WTC11 (cell line): ENCODE data around the gene IL2RG. TPM values are rescaled to one million over a fixed set of nuclear protein-coding genes. Genes with fewer than 3 reads are reported as not detected.

Experiments used
- ATAC-seq: fragments of 200-7000 bp; cut with Tn5 transposase; 2 replicates; pipeline ENCODE4 v1.10.0; 2021; ENCODE audit warnings: mild to moderate bottlenecking, moderate library complexity
- CTCF ChIA-PET: fragments of 300-600 bp; sonication (Branson Sonifier 250); formaldehyde crosslinking; loops from one replicate; lab custom pipeline; 2021; ENCODE audit warnings: antibody characterized with exemption; lab: Charles Lee
- POLR2A ChIA-PET: fragments of 350-600 bp; sonication (Branson Sonifier 250); formaldehyde crosslinking; loops from one replicate; lab custom pipeline; 2021; ENCODE audit warnings: antibody characterized with exemption; lab: Charles Lee
- DNase-seq: peaks from one replicate; pipeline ENCODE4 v3.0.0; 2021; ENCODE audit warnings: low spot score
- H3K27ac Mint-ChIP-seq: 2 replicates; pipeline ENCODE4 v1.8.0; 2021; ENCODE audit warnings: mixed read lengths
- H3K27me3 Mint-ChIP-seq: 2 replicates; pipeline ENCODE4 v1.8.0; 2021; ENCODE audit warnings: low read depth, mild to moderate bottlenecking, moderate library complexity, mixed read lengths
- H3K36me3 Mint-ChIP-seq: 2 replicates; pipeline ENCODE4 v1.8.0; 2021; ENCODE audit warnings: mixed read lengths
- H3K4me1 Mint-ChIP-seq: 2 replicates; pipeline ENCODE4 v1.8.0; 2022; ENCODE audit warnings: mixed read lengths
- H3K4me3 Mint-ChIP-seq: 2 replicates; pipeline ENCODE4 v1.8.0; 2021; ENCODE audit warnings: mild to moderate bottlenecking, moderate library complexity, mixed read lengths
- H3K9me3 Mint-ChIP-seq: 2 replicates; pipeline ENCODE4 v1.8.0; 2021; ENCODE audit warnings: mixed read lengths
- ESRRA ChIP-seq: sonication (generic); formaldehyde crosslinking; IDR thresholded peaks from 2 replicates; pipeline ENCODE4 v1.8.1; 2022; ENCODE audit warnings: mild to moderate bottlenecking, missing genetic modification reagents, borderline replicate concordance
- ETV6 ChIP-seq: sonication (generic); formaldehyde crosslinking; IDR thresholded peaks from 2 replicates; pipeline ENCODE4 v1.8.1; 2022; ENCODE audit warnings: mild to moderate bottlenecking, missing genetic modification reagents
- GABPB1 ChIP-seq: sonication (generic); formaldehyde crosslinking; IDR thresholded peaks from 2 replicates; pipeline ENCODE4 v1.8.1; 2023; ENCODE audit warnings: mild to moderate bottlenecking, missing genetic modification reagents
- HMGA2 ChIP-seq: fragments of 250-450 bp; sonication (Bioruptor Pico); IDR thresholded peaks from 2 replicates; pipeline ENCODE4 v1.4.0; 2021; ENCODE audit warnings: mild to moderate bottlenecking, moderate library complexity
- NFATC4 ChIP-seq: fragments of 250-450 bp; sonication (Bioruptor Pico); IDR thresholded peaks from 2 replicates; pipeline ENCODE4 v1.9.0; 2021; ENCODE audit warnings: mild to moderate bottlenecking
- NR3C1 ChIP-seq: sonication (generic); formaldehyde crosslinking; conservative IDR thresholded peaks from 2 replicates; pipeline ENCODE4 v1.8.1; 2023; ENCODE audit warnings: low read depth, mild to moderate bottlenecking, missing genetic modification reagents
- SMAD3 ChIP-seq: sonication (generic); formaldehyde crosslinking; IDR thresholded peaks from 2 replicates; pipeline ENCODE4 v1.8.0; 2022; ENCODE audit warnings: missing genetic modification reagents, mild to moderate bottlenecking, borderline replicate concordance
- TEAD1 ChIP-seq: sonication (generic); formaldehyde crosslinking; IDR thresholded peaks from 2 replicates; pipeline ENCODE4 v1.8.0; 2022; ENCODE audit warnings: mild to moderate bottlenecking, missing genetic modification reagents
- ZNF232 ChIP-seq: sonication (generic); formaldehyde crosslinking; IDR thresholded peaks from 2 replicates; pipeline ENCODE4 v1.8.0; 2022; ENCODE audit warnings: mild to moderate bottlenecking, missing genetic modification reagents
- ZNF423 ChIP-seq: fragments of 250-450 bp; sonication (Bioruptor Pico); IDR thresholded peaks from 2 replicates; pipeline ENCODE4 v2.1.2; 2022; ENCODE audit warnings: mild to moderate bottlenecking, moderate library complexity
- total RNA-seq: library from RNA; stranded (reverse); gene quantifications from 3 replicates; pipeline ENCODE4 v1.2.3, GENCODE V29; 2021
- TF ChIP-seq, protein P1 (sequence below): sonication (generic); formaldehyde crosslinking; IDR thresholded peaks from 2 replicates; pipeline ENCODE4 v1.8.0; 2023; ENCODE audit warnings: missing genetic modification reagents, mild to moderate bottlenecking, borderline replicate concordance
- TF ChIP-seq, protein P2 (sequence below): sonication (generic); formaldehyde crosslinking; IDR thresholded peaks from 2 replicates; pipeline ENCODE4 v1.8.1; 2023; ENCODE audit warnings: mild to moderate bottlenecking, moderate library complexity, missing genetic modification reagents
- TF ChIP-seq, protein P3 (sequence below): sonication (generic); formaldehyde crosslinking; conservative IDR thresholded peaks from 2 replicates; pipeline ENCODE4 v1.8.1; 2023; ENCODE audit warnings: mild to moderate bottlenecking, low read depth, missing genetic modification reagents, moderate library complexity

Gene IL2RG
- total RNA-seq, 1 experiment from 2014 or later, result 1.2 TPM

DNA sequence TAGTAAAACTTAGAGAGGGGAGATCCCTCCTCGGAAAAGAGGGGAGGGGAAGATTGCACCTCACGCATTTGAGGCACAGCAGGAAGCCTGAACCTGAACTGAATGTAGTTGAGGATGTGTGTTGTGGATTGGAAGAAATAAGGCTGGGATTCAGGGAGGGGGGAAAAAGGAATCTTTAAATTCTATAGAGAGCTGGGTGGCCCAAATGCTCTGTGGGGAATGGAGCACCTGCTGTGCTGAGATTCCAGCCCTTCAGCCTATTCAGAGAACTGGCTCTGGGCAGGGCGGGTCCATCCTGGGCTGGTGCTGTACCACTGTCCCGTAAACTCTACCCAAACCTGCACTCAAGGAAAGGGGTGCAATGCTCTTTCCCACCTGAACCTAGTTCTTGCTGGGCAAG, 11.6 kb downstream of the IL2RG start:
- CTCF ChIA-PET, result interaction anchor here (0.7 to 1.1 kb wide), 4 partner anchors 10 to 80 kb away, joined by 3 to 6 read pairs (median 4); partner anchors contain the start of gene MED12
- peak overlapping the region; percentile 69 for H3K4me3 Mint-ChIP-seq
- H3K9me3 Mint-ChIP-seq, result no peaks in the 10 kb centered on the region
- TF ChIP-seq TEAD1, result peak; percentile 49; the same call in 1 of the 2 replicates
- 0 out of 2 replicates have a peak, but pooled peaks have one; percentile 5 for TF ChIP-seq ZNF423 (CRISPR knock-in tag)
- TF ChIP-seq ETV6 (CRISPR knock-in tag), result 0 out of 2 replicates have a peak, but pooled peaks have one; percentile 28
- TF ChIP-seq HMGA2 (CRISPR knock-in tag), result no peak
- no peak for TF ChIP-seq NR3C1 (CRISPR knock-in tag)
- no peak for TF ChIP-seq GABPB1 (CRISPR knock-in tag)
- TF ChIP-seq, protein P1, sequence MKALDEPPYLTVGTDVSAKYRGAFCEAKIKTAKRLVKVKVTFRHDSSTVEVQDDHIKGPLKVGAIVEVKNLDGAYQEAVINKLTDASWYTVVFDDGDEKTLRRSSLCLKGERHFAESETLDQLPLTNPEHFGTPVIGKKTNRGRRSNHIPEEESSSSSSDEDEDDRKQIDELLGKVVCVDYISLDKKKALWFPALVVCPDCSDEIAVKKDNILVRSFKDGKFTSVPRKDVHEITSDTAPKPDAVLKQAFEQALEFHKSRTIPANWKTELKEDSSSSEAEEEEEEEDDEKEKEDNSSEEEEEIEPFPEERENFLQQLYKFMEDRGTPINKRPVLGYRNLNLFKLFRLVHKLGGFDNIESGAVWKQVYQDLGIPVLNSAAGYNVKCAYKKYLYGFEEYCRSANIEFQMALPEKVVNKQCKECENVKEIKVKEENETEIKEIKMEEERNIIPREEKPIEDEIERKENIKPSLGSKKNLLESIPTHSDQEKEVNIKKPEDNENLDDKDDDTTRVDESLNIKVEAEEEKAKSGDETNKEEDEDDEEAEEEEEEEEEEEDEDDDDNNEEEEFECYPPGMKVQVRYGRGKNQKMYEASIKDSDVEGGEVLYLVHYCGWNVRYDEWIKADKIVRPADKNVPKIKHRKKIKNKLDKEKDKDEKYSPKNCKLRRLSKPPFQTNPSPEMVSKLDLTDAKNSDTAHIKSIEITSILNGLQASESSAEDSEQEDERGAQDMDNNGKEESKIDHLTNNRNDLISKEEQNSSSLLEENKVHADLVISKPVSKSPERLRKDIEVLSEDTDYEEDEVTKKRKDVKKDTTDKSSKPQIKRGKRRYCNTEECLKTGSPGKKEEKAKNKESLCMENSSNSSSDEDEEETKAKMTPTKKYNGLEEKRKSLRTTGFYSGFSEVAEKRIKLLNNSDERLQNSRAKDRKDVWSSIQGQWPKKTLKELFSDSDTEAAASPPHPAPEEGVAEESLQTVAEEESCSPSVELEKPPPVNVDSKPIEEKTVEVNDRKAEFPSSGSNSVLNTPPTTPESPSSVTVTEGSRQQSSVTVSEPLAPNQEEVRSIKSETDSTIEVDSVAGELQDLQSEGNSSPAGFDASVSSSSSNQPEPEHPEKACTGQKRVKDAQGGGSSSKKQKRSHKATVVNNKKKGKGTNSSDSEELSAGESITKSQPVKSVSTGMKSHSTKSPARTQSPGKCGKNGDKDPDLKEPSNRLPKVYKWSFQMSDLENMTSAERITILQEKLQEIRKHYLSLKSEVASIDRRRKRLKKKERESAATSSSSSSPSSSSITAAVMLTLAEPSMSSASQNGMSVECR (CRISPR knock-in tag), result no peak
- no peaks in the 10 kb centered on the region; the same call in 1 of the 2 replicates for H3K27me3 Mint-ChIP-seq
- peaks cover 60% of the 10 kb centered on the region for H3K4me1 Mint-ChIP-seq
- POLR2A ChIA-PET, result interaction anchor here (1.0 to 1.2 kb wide), 2 partner anchors 19 to 83 kb away, joined by 3 to 5 read pairs; partner anchors contain the start of gene MED12
- H3K27ac Mint-ChIP-seq, result peak overlapping the region; percentile 96
- peak; percentile 14 for ATAC-seq
- peak; percentile 44 for DNase-seq
- H3K36me3 Mint-ChIP-seq, result 0 out of 2 replicates have a peak, but pooled peaks cover 3% of the 10 kb centered on the region

DNA sequence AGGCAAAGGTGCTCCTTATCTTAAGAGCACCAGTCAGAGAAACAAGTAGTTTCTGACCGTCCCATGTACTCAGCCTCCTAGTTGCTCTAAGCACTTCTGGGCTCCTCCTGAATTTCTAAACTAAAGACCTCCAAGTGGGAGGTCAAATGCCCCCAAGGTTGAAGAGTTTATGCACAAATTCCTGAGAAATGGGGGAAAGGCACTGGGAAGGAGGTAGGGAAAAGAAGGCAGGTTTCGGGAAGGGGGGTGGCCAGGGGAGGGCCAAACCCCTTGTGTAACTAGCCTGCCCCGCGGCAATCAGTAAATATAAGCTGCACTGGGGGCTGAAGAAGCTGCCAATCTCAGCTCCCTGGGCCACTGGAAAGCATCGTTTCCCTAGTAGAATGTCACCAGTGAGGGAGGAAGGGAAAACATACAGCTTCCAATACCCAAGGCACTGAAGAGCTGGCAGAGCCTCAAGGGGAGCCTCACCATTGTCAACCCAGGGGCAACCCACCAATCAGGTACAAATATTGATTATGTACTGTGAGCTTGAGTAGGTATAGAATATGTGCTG, 12.3 kb downstream of the IL2RG start:
- TF ChIP-seq ZNF232 (no peak), ESRRA (CRISPR knock-in tag) (no peak), NFATC4 (CRISPR knock-in tag) (no peak), SMAD3 (no peak)
- TF ChIP-seq, protein P2, sequence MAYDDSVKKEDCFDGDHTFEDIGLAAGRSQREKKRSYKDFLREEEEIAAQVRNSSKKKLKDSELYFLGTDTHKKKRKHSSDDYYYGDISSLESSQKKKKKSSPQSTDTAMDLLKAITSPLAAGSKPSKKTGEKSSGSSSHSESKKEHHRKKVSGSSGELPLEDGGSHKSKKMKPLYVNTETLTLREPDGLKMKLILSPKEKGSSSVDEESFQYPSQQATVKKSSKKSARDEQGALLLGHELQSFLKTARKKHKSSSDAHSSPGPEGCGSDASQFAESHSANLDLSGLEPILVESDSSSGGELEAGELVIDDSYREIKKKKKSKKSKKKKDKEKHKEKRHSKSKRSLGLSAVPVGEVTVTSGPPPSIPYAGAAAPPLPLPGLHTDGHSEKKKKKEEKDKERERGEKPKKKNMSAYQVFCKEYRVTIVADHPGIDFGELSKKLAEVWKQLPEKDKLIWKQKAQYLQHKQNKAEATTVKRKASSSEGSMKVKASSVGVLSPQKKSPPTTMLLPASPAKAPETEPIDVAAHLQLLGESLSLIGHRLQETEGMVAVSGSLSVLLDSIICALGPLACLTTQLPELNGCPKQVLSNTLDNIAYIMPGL (CRISPR knock-in tag), result no peak
- TF ChIP-seq, protein P3, sequence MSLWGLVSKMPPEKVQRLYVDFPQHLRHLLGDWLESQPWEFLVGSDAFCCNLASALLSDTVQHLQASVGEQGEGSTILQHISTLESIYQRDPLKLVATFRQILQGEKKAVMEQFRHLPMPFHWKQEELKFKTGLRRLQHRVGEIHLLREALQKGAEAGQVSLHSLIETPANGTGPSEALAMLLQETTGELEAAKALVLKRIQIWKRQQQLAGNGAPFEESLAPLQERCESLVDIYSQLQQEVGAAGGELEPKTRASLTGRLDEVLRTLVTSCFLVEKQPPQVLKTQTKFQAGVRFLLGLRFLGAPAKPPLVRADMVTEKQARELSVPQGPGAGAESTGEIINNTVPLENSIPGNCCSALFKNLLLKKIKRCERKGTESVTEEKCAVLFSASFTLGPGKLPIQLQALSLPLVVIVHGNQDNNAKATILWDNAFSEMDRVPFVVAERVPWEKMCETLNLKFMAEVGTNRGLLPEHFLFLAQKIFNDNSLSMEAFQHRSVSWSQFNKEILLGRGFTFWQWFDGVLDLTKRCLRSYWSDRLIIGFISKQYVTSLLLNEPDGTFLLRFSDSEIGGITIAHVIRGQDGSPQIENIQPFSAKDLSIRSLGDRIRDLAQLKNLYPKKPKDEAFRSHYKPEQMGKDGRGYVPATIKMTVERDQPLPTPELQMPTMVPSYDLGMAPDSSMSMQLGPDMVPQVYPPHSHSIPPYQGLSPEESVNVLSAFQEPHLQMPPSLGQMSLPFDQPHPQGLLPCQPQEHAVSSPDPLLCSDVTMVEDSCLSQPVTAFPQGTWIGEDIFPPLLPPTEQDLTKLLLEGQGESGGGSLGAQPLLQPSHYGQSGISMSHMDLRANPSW, result no peak
- ChIA-PET POLR2A (interaction anchor here (1.0 to 1.2 kb wide), 2 partner anchors 19 to 83 kb away, joined by 3 to 5 read pairs; partner anchors contain the start of gene MED12), CTCF (interaction anchor here (0.7 to 1.1 kb wide), 5 partner anchors 9 to 155 kb away, joined by 3 to 6 read pairs (median 4); partner anchors contain the start of genes MED12 and ZMYM3)
- DNase-seq (peak; percentile 26), ATAC-seq (no peak; the same call in 1 of the 2 replicates)
- H3K27ac Mint-ChIP-seq, result peak overlapping the region; percentile 96
- peak overlapping the region; percentile 69 for H3K4me3 Mint-ChIP-seq
- no peaks in the 10 kb centered on the region for H3K9me3 Mint-ChIP-seq
- H3K27me3 Mint-ChIP-seq, result no peaks in the 10 kb centered on the region; the same call in 1 of the 2 replicates
- H3K36me3 Mint-ChIP-seq, result 0 out of 2 replicates have a peak, but pooled peaks cover 3% of the 10 kb centered on the region
- H3K4me1 Mint-ChIP-seq, result peaks cover 52% of the 10 kb centered on the region
